HepG2 (cell line): ENCODE data around the gene DHFR. TPM values are rescaled to one million over a fixed set of nuclear protein-coding genes. Genes with fewer than 3 reads are reported as not detected.

Source experiments
- GATAD2A ChIP-seq: IDR thresholded peaks from 2 replicates; pipeline ENCODE4 v1.6.1; 2016
- HNF4A ChIP-seq: sonication (generic); formaldehyde crosslinking; IDR thresholded peaks from 2 replicates; pipeline ENCODE4 v1.4.0; 2020; ENCODE audit warnings: missing genetic modification reagents
- ISX ChIP-seq: sonication (generic); formaldehyde crosslinking; conservative IDR thresholded peaks from 2 replicates; pipeline ENCODE4 v1.5.0; 2020; ENCODE audit warnings: missing genetic modification reagents
- KAT8 ChIP-seq: IDR thresholded peaks from 2 replicates; pipeline ENCODE4 v1.6.1; 2016; ENCODE audit warnings: missing genetic modification reagents, missing compliant biosample characterization
- NFIB ChIP-seq: sonication (generic); formaldehyde crosslinking; IDR thresholded peaks from 2 replicates; pipeline ENCODE4 v1.9.0; 2021; ENCODE audit warnings: missing genetic modification reagents, mild to moderate bottlenecking, borderline replicate concordance
- PAXIP1 ChIP-seq: sonication (generic); formaldehyde crosslinking; conservative IDR thresholded peaks from 2 replicates; pipeline ENCODE4 v1.4.0; 2020; ENCODE audit warnings: mild to moderate bottlenecking, missing genetic modification reagents, moderate library complexity
- SATB2 ChIP-seq: sonication (generic); formaldehyde crosslinking; IDR thresholded peaks from 2 replicates; pipeline ENCODE4 v1.5.0; 2020; ENCODE audit warnings: missing genetic modification reagents
- TBX2 ChIP-seq: sonication (generic); formaldehyde crosslinking; IDR thresholded peaks from 2 replicates; pipeline ENCODE4 v1.5.0; 2020; ENCODE audit warnings: missing genetic modification reagents, mild to moderate bottlenecking, borderline replicate concordance
- TCF7L2 ChIP-seq: IDR thresholded peaks from 2 replicates; pipeline ENCODE4 v1.6.1; 2011; ENCODE audit warnings: mild to moderate bottlenecking, low read depth, low read length, moderate library complexity
- TGIF2 ChIP-seq: IDR thresholded peaks from 2 replicates; pipeline ENCODE4 v1.6.1; 2016; ENCODE audit warnings: control low read depth, missing compliant biosample characterization
- THAP11 ChIP-seq: IDR thresholded peaks from 2 replicates; pipeline ENCODE4 v1.6.1; 2016; ENCODE audit warnings: missing biosample characterization, missing genetic modification reagents
- YEATS2 ChIP-seq: sonication (generic); formaldehyde crosslinking; IDR thresholded peaks from 2 replicates; pipeline ENCODE4 v1.4.0; 2020; ENCODE audit warnings: missing genetic modification reagents, borderline replicate concordance
- ZFX ChIP-seq: sonication (generic); formaldehyde crosslinking; IDR thresholded peaks from 2 replicates; pipeline ENCODE4 v1.4.0; 2020; ENCODE audit warnings: mild to moderate bottlenecking, low read depth, missing genetic modification reagents, moderate library complexity
- ZNF230 ChIP-seq: sonication (generic); formaldehyde crosslinking; IDR thresholded peaks from 2 replicates; pipeline ENCODE4 v1.4.0; 2020; ENCODE audit warnings: mild to moderate bottlenecking, missing genetic modification reagents
- ZNF331 ChIP-seq: sonication (generic); formaldehyde crosslinking; IDR thresholded peaks from 2 replicates; pipeline ENCODE4 v1.4.0; 2020; ENCODE audit warnings: missing genetic modification reagents
- ZNF546 ChIP-seq: sonication (generic); formaldehyde crosslinking; conservative IDR thresholded peaks from 2 replicates; pipeline ENCODE4 v1.8.1; 2023; ENCODE audit warnings: mild to moderate bottlenecking, missing genetic modification reagents
- ZNF558 ChIP-seq: sonication (generic); formaldehyde crosslinking; IDR thresholded peaks from 2 replicates; pipeline ENCODE4 v1.9.0; 2022; ENCODE audit warnings: mild to moderate bottlenecking, missing genetic modification reagents, borderline replicate concordance
- ZNF607 ChIP-seq: sonication (generic); formaldehyde crosslinking; IDR thresholded peaks from 2 replicates; pipeline ENCODE4 v1.5.1; 2020; ENCODE audit warnings: missing genetic modification reagents, mild to moderate bottlenecking, borderline replicate concordance
- ZNF710 ChIP-seq: sonication (generic); formaldehyde crosslinking; IDR thresholded peaks from 2 replicates; pipeline ENCODE4 v1.5.0; 2020; ENCODE audit warnings: mild to moderate bottlenecking, missing genetic modification reagents, borderline replicate concordance
- ZNF879 ChIP-seq: sonication (generic); formaldehyde crosslinking; IDR thresholded peaks from 2 replicates; pipeline ENCODE4 v1.8.1; 2023; ENCODE audit warnings: missing genetic modification reagents
- polyA plus RNA-seq, 8 experiments: library from polyadenylated mRNA; depleted of rRNA in 3 of 8; stranded (reverse) in 7 of 8; unstranded in 1 of 8; fragments of >200 nt; fragmentation: Illumina TruSeq in 4 of 8; extraction: Trizol in 4 of 8; gene quantifications; 2 replicates each; pipeline versions ENCODE4 v1.2.1 to v1.2.3, GENCODE V29; 2011 to 2016; ENCODE audit warnings: low read depth in 4 of 8, missing spikeins in 1 of 8, mixed read lengths in 1 of 8; ENCODE audit not compliant: insufficient read depth in 1 of 8
- total RNA-seq, 5 experiments: library from RNA; depleted of rRNA; stranded (reverse); fragments of >200 nt; fragmentation: Illumina TruSeq; extraction: Trizol; gene quantifications; 2 replicates each; pipeline ENCODE4 v1.2.3, GENCODE V29; 2016; ENCODE audit warnings: low read depth in 1 of 5
- TF ChIP-seq, protein P1 (sequence below): sonication (generic); formaldehyde crosslinking; IDR thresholded peaks from 2 replicates; pipeline ENCODE4 v1.9.0; 2021; ENCODE audit warnings: missing genetic modification reagents, mild to moderate bottlenecking, borderline replicate concordance

Gene DHFR
- total and polyA plus RNA-seq, 2 of the 13 experiments (the other 11 are each of a cell fraction or from before 2014, with no cell fraction given), result 22.8 to 59.0 TPM

DNA sequence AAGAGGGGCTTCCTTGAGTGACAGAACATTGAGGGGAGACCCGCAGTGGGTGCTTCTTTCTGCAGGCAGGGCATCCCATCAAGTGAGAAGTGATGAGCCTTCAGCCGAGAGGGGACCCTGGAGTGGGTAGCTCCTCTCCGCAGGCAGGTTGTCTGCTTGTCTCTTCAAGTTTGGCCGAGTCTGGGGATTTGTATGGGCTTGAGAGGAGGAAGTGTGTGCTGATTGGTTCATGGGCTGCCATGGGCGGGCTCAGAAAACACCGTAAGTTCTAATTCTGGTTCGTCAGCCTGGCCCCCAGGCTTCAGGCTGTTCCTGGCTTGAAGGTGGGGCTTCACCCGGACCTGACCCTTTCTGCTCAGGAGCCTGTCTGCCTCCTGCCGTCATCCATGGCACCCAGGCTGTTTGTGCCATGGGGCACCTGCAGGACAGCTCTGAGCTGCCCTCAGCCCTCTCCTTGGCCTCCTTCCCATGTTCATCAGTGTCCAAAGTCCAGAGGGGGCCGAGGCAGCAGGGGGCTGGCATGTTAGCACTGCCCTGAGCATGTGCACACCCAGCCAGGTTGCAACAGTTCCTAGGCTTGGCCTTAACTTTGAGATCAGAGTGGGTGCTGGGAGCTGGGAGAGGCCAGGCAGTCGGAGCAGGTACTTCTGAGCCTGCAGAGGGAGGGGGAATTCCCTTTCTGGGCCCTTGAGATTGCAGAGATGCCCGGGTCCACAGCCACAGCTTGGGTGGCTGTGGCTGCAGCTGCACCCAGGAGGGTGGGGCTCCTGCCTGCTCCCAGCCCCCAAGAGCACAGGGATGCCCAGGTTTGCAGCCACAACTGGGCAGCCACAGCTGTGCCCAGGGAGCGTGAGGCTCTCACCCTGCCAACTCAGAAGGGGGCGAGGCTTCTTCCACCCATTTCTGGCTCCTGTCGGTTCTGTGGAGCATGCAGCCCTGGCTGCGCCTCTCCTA lies 13.5 kb upstream of the DHFR start (continued):
- no peak for TF ChIP-seq ZNF607 (CRISPR knock-in tag)
- peak; percentile 93 for TF ChIP-seq HNF4A (CRISPR knock-in tag)
- TF ChIP-seq KAT8 (CRISPR knock-in tag), result no peak
- TF ChIP-seq, protein P1, sequence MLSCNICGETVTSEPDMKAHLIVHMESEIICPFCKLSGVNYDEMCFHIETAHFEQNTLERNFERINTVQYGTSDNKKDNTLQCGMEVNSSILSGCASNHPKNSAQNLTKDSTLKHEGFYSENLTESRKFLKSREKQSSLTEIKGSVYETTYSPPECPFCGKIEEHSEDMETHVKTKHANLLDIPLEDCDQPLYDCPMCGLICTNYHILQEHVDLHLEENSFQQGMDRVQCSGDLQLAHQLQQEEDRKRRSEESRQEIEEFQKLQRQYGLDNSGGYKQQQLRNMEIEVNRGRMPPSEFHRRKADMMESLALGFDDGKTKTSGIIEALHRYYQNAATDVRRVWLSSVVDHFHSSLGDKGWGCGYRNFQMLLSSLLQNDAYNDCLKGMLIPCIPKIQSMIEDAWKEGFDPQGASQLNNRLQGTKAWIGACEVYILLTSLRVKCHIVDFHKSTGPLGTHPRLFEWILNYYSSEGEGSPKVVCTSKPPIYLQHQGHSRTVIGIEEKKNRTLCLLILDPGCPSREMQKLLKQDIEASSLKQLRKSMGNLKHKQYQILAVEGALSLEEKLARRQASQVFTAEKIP (CRISPR knock-in tag), result no peak
- 0 out of 2 replicates have a peak, but pooled peaks have one; percentile 20 for TF ChIP-seq ZFX (CRISPR knock-in tag)
- TF ChIP-seq ISX (CRISPR knock-in tag), result no peak
- no peak for TF ChIP-seq NFIB
- TF ChIP-seq ZNF546 (CRISPR knock-in tag), result no peak
- TF ChIP-seq ZNF558 (CRISPR knock-in tag), result no peak
- no peak for TF ChIP-seq ZNF331 (CRISPR knock-in tag)
- peak; percentile 67; the same call in 1 of the 2 replicates for TF ChIP-seq PAXIP1 (CRISPR knock-in tag)
- peak; percentile 72 for TF ChIP-seq GATAD2A (CRISPR knock-in tag)
- no peak for TF ChIP-seq TBX2
- TF ChIP-seq THAP11 (CRISPR knock-in tag), result peak; percentile 37; the same call in 1 of the 2 replicates
- TF ChIP-seq YEATS2 (CRISPR knock-in tag), result no peak
- no peak for TF ChIP-seq ZNF879
- peak; percentile 58; the same call in 1 of the 2 replicates for TF ChIP-seq TGIF2
- TF ChIP-seq ZNF710 (CRISPR knock-in tag), result no peak
- peak; percentile 59; the same call in 1 of the 2 replicates for TF ChIP-seq ZNF230
- no peak for TF ChIP-seq SATB2 (CRISPR knock-in tag)
- TF ChIP-seq TCF7L2, result no peak
